ENCODE results near the gene SMIM3.
"Not testable (repeated sequence)": the region's sequence is repeated elsewhere in the genome, so short reads cannot be mapped to it uniquely, and the experiment has no call there.

The SMIM3 gene, protein sequence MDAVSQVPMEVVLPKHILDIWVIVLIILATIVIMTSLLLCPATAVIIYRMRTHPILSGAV

DNA sequence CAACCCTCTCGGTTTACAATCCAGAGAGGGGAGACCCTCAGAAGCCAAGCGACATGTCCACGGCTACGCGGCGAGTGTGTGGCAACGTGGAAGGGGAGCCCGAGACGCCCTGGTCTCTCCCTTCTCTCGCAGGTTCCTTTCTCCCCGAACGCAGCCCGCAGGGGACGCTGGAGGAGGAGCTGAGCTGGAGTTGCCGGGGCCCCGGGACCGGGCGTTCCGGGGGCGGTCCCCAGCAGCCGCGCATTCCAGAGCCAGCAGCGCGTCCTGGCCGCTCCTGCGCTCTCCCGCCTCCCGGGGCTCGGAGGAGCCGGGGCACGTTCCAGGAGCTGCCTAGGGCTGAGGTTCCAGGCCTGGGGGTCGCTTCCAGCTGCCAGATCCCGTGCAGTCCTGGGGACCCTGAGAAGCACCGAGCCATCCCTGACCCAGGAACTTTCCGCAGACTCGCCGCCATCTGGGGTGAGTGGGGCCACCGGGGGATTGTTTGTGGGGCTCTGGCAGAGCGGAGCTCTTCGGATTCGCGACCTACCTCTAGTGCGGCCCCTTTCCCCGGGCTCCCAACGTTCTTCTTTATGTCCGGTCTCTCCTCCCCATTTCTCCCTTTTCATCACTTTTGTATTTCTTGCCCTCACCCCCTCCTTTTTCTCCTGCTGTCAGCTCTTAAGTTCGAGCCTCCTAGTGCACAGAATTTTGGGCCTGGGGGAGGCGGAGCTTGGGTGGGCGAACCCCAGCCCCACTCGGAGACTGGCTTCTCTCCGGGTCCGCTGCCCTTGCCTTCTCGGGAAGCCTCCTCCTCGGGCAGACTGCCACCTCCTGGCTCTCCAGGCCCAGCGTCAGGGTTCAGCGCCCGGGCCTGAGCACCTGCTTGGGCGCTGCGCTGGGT is at the start of gene SMIM3:
TSS of gene SMIM3 (plus strand) at position 241 of the 880 bp plus-strand sequence. CDS start 16,684 bp downstream, outside the sequence.
- DNase-seq, result peak; percentile 26

DNA sequence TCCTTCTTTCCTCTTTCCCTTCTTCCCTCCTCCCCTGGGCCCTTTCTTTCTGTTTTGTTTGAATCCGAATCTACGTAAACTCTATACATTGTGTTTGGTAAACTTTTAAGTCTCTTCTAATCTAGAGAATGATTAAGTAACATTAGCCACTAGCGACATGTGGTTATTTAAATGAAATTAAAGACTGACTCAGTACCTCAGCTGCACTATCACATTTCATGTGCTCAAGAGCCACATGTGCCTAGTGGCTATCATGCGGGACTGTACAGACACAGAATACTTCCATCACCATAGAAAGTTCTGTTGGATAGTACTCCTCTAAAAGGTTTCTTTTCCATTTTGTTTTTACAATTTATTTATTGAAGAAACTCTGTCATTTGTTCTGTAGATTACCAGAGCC is 48.7 kb upstream of the SMIM3 start:
- DNase-seq, result no peak

DNA sequence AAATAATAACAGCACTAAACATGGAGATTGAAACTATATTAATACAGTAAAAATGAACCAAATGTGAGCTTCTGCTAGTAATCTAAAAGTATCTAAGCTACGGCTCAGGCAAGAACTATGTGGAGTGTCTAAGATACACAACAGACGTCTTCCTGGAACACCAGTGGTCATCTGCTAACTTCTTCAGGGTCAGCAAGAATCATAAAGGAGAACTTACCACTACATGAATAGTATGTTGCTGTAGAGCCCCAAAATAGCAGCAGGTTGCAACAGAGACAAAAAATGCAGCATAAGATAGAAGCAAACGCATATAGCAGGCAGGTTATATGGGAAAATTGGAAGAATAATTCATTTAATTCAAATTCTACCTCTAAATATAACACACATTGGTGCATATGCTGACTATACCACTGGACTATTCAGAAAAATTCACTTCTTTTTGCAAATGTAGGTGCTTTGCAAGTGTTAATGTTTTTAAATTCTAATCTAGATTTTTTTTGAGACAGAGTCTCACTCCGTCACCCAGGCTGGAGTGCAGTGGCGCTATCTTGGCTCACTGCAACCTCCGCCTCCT is 46.8 kb upstream of the SMIM3 start:
- no peak for DNase-seq

DNA sequence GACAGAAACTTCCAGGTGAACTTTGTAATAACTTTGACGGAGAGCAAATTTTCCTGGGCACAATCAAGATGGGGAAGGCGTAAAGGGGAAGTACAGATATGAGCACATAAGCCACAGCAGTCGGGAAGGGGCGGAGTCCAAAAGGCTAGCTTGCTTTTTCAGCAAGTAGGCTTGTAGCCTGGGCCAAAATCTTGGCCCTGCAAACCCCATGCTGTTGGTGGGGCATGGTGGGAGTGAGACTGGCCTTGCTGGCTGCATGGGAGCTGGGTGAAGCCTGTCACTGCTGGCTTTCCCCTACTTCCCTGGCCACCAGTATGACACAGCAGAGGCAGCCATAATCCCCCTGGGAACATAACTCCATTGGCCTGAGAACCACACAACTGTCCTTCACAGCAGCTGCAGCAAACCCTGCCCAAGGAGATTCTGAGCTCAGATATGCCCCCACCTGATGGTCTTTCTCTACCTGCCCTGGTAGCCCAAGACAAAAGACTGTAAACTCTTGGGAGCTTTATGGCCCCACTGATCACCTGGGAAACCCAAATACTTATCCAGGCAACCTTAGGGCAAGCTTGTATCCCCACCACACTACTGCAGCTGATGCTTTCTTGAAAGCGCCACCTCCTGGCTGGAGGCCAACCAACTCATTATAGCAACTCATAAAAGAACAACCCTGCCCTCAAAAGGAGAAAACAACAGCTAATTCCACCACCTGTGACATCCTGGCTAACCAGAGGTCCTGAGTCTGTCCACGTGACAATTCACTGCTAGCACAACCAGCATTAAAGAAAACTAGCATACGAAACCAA is 43.8 kb upstream of the SMIM3 start:
- DNase-seq, result no peak

DNA sequence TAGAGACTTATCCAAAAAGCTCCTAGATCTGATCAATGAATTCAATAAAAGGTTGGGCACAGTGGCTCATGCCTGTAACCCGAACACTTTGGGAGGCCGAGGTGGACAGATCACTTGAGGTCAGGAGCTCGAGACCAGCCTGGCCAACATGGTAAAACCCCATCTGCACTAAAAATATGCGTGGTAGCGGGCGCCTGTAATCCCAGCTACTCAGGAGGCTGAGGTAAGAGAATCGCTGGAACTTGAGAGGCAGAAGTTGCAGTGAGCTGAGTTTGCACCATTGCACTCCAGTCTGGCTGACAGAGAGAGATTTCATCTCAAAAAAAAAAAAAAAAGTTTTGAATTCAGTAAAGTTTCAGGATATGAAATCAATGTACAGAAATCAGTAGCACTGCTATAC is 39.7 kb upstream of the SMIM3 start:
- DNase-seq, result no peak

DNA sequence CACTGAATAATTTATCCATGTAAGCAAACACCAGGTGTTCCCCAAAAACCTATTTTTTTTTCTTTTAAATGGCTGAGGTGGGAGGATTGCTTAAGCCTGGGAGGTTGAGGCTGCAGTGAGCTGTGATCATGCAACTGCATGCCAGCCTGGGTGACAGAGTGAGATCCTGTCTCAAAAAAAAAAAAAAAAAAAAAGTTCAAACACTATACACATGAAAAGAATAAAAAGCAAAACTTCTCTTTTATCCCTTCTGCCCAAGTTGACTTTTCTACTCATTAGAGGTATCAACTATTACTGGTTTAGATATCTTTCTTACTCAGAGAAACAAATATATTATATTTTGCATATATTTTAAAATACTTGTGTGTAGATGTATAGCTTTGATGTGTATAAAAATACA is 37.6 kb upstream of the SMIM3 start:
- DNase-seq, result no peak

DNA sequence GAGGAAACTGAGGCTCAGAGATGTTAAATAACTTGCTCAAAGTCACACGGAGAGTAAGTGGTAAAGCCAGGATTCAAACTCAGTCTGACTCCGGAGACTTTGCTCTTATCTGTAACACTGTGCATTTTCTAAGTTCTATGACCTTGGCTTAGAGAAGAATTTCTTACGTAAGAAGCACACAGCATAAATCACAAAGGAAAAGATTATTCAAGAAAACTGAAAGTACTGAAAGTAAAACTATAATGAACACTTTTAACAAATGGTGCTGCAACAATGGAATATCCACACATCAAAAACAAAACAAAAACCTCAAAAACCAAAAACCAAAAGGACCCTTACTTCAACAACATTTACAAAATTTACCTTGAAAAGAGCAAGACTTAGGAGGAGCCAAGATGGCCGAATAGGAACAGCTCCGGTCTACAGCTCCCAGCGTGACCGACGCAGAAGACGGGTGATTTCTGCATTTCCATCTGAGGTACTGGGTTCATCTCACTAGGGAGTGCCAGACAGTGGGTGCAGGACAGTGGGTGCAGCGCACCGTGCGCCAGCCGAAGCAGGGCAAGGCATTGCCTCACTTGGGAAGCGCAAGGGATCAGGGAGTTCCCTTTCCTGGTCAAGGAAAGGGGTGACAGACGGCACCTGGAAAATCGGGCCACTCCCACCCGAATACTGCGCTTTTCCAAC is 36.0 kb upstream of the SMIM3 start:
- DNase-seq, result not testable (repeated sequence)

DNA sequence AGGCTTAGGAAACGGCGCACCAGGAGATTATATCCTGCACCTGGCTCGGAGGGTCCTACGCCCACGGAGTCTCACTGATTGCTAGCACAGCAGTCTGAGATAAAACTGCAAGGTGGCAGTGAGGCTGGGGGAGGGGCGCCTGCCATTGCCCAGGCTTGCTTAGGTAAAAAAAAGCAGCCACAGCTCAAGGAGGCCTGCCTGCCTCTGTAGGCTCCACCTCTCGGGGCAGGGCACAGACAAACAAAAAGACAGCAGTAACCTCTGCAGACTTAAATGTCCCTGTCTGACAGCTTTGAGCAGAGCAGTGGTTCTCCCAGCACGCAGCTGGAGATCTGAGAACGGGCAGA is 35.4 kb upstream of the SMIM3 start:
- not testable (repeated sequence) for DNase-seq

DNA sequence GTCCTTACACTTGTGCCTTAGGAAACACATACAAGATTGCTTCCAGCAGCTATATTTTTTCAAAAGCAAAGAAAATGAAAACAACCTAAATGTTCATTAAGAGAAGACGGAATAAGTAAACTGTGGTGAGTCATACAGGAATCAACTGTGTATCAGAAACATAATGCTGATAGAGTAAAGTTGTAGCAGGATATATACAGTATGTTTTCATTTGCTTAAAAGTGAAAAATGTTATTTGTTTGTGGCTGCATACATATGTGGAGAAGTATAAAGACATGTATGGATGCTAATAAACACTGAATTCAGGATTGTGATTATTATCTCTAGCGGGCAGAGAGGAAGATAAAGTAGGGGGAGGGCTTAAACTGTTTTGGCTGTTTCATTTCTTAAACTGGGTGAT is 28.1 kb upstream of the SMIM3 start:
- DNase-seq, result no peak

DNA sequence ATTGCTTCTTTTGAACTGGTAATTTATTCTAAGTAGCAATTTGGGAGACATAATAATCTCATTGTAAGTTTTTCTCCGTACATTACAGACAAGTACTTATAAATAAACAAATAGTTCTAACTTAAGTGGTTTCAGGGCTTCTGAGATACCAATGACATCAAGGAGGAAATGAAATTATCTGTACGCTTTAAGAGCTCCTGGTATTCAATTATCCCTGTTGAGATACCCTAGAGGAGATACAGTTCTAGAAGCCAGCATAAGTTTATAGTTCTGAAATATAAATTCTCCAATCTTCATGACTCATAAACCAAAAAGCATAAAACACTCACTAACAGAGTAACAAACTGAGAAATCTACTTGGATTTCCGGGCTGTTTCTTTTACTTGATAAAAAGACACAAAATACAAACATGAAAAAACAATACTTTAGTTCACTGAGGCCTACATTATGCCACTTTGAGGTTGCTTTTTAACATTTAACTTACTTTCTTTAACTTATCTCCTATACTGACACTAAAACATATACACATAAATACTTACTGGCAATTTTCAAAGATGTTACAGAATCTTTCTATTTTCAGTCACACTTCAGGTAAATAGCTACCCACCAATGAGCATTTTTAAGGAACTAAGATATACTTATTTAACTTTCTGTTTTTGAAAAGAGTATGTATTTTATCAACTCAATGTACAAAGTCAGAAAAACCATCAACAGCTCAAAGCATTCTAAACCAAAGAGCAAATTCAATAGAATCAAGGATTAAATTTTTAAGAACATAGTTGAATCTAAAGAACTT is 27.3 kb upstream of the SMIM3 start:
- no peak for DNase-seq

DNA sequence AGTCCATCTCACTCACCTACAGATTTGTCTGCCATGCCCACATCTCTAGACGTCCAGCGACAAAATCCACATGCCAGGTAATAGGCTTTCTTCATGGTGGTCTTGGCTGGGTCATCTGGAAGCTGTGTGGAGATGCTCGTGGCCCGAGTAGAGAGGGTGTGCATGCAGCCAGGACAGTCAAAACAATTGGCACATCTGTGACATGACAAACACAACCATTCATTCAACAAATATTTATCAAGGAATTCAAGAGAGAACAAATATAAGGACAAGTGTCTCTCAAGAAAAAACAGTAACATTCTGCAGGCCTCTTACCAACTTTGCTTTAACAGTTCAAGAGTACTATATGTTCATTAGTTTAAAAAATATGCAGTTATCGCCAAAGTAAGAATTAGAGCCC is 25.1 kb upstream of the SMIM3 start:
- DNase-seq, result no peak

DNA sequence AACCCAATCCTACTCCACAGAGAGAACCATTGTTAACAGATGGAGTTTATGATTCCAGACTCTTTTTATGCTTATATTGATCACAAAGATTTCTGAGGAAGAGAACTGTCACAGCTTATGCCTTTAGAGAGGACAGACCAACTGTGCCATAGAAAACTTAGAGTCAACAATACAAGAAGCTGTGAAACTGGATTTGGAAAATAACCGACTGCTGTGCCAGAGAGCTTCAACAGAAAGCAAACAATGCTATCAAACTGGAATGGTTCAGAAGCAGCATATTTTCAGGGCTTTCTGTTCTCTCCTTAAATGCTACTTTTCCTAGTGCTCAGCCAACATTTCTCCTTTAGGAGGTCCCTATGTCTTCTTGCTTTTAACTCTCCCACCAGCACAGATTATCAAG is 24.7 kb upstream of the SMIM3 start:
- no peak for DNase-seq

DNA sequence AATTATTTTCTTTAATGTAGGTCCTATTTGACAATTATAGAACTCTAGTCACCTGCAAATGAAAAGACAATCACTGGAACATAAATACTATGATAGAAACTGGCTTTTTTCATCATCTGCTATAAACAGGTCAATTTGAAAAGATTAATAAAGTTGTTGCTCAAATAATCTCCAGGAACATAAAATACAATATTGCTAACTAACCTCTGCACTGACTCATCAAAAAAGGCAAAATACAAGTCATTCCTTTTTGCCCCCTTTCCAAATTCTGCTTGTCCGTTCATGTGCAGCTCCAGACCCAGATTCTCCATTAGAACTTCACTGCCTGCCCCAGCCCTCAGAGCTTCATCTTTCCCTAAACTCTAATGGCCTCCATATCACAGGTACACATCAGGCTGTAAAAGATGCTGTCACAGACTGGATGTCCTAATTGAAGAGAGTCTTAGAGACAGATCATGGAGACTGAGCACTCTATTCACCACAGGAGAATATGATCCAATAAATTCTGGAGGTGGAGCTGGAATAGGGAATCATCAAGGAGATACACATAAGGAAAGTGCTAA is 21.4 kb upstream of the SMIM3 start:
- no peak for DNase-seq

DNA sequence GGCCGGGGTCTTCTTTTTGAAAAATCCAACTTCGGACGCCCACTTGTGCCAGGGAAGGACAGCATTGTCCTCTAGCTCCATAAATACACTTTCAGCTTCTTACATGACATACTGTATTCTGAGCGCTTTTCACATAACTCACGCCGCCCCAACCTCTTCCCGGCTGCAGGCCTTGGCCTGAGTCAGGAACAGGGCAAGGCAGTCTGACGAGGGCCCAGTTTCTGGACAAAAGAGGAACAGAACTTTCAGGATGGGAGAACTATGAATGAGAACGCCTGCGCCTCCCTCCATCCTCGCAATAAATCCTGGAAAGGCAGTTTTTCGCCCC is 20.4 kb upstream of the SMIM3 start:
- no peak for DNase-seq

DNA sequence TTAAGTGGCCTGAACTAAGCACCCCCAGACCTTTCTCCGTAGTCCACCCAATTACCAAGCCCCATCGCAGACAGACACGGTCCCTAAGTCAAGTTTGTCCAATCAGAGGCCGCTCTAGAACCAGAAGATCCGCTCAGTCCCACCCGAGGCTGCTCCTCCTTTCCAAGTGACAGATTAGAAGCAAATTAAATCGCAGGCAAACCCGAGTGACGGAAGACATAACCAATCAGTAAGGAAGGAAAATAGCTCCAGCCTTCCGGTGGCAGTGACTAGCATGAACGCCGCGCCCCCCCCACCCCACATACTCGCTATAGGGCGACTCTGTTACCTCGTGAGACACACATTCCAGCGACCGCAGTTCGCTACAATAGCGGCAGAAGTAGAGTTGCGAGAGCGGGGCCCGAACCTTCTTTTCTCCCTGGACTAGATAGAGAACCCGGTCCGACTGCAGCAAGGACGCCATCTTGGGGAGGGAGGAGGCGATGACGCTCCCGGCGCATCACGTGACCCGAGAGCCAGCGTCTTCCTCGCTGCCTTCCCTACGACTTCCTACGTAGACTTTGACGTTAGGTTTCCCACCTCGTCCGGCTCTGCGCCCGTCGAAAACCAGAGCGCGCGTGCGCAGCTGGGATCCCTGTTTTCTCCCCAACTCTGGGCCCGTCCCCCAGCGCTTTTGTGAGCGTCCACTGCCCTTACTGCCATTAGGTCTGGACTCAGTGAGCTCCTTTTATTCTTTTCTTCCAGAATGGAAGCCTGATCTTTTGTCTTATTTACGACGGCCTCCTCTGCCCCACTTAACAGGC is 19.8 kb upstream of the SMIM3 start, which contains the start of gene DCTN4:
TSS of gene DCTN4 (minus strand) at position 487 of the 803 bp plus-strand sequence. CDS start at position 463, 24 bp downstream.
- peak; percentile 97 for DNase-seq

DNA sequence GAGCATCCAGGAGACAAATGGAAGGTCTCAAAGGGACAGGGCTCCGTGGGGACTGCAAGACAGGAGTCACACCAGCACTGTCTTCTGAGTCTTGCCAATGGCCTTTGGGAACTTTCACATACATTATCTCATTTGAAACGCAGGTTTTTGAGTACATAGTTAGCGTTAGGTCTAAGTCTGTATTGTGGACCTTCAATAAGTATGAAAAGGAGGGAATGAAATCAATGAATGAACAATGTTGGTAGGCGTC is 19.3 kb upstream of the SMIM3 start:
- DNase-seq, result no peak

DNA sequence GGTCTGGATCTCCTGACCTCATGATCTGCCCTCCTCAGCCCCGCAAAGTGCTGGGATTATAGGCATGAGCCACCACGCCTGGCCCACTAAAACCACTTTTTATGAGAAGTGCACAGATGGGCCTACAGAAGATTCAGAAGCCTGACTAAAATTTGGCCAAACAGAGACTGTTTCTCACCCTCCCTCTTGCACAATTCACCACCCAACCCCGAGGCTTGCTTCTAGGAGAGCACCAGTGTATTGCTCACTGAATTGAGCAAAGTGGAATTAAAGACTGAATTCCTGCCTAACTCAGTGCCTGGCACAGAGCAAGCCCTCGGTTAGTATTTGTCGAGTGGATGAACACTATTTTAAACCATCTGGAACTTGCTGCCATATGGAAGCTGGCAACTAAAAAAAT is 16.3 kb upstream of the SMIM3 start:
- no peak for DNase-seq

DNA sequence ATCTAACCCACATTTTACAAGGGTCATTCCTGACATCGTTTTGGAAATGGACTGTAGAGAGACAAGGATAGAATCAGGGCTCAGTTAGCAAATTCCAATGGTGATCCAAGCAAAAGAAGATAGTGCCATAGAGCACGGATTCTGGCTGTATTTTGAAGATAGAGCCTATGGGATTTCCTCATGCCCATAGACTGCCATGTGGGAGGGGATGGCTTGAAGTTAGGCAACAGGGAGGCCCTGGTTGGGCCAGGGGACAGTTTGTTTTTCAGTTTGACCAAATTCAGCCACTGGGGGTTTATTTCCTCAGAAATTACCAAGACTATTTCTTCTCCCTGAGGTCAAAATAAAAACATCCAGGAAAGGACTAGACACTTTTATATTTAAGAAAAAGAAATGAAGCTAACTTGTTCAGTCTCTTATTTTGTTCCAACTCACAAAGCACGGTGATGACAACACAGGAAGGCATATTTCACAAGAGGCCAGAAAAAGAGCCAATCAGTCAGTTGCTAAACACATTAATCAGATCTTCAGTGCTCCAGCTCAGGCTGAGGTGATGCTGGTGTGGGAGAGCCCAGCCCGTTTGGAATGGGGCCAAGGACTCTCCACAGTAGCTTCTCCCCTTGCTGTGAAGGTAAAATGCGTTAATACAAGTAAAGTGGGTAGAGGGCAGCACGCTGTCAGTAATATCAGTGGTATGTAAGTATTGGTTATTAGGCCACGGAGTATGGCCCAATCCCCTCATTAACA is 15.4 kb upstream of the SMIM3 start:
- DNase-seq, result no peak

DNA sequence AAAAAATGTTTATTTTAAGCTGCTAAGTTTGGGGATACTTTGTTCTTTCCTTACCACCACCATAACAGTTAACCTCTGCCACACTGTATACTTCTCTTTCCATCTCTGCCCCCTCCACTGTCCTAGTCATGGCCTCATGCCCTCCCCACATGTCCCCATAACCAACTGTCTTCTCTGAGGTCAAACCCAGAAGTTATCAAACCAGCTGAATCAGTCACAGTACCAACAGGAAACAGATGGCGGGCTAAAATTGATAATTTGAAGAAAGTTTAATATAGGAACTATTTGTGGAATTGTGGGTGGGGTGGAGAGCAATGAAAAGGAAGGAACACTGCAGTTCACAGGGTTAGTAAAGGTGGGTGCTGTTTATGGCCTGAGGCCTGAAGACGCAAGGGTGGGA is 14.0 kb upstream of the SMIM3 start:
- no peak for DNase-seq

DNA sequence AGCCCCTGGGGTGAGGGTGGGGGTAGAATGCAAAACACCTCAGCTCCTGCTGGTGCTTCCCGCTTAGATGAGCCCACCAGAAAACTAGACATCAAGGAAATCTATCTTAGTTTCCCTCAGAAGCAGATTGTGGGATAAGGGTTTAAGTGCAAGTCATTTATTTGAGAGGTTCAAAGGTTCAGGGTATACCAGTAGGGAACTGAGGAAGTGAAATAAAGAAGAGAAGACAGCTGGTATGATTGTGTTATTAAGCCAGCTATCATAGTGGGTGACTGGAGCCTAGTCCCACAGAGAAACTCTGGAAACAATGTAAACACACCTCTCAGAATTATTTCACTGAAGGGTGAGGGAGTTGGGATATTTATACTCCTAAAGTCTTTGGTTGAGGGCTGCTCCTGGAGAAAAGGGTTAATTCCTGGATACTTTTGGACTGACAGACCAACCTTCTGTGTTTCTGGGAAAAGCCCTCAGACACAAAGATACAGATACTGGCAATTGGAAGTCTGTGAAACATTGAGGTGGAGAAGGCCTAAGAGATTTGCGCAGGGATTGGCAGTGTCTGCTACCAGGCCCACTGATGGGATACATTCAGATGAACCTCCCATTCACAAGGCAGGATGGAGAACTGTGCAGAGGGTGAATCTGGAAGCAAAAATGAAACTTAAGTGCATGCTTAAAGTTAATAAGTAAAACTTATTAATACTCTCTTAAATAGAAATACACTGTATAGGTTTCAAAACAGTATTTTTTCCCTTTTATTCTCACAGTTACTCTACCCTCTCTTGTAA is 13.4 kb upstream of the SMIM3 start:
- no peak for DNase-seq
